MCF 10A (cell line): ENCODE measurements around the gene LPIN1. TPM values are rescaled to one million over a fixed set of nuclear protein-coding genes. Genes with fewer than 3 reads are reported as not detected.

Experiments used
- BruUV-seq: library from RNA; stranded (reverse); fragments of 400-500 nt; replicated peaks from 2 replicates; lab custom pipeline; 2021; lab: Mats Ljungman, UMichigan
- CTCF ChIA-PET: fragments of 300-600 bp; sonication (Branson Sonifier 250); formaldehyde crosslinking; extraction: SDS; loops from one replicate; lab custom pipeline; 2021; ENCODE audit warnings: antibody characterized with exemption, inconsistent platforms; lab: Yijun Ruan, JAX
- POLR2A ChIA-PET: fragments of 300-600, 350-650 bp; sonication (Branson Sonifier 250); formaldehyde crosslinking; extraction: SDS; loops from one replicate; lab custom pipeline; 2020; ENCODE audit warnings: antibody characterized with exemption, inconsistent platforms; lab: Yijun Ruan, JAX
- DNase-seq: peaks from one replicate; pipeline ENCODE4 v3.0.0-alpha.2; 2018; ENCODE audit not compliant: unreplicated experiment
- H3K27ac Mint-ChIP-seq: one replicate; pipeline ENCODE4 v1.8.0; 2022; ENCODE audit warnings: mild to moderate bottlenecking, low read depth, mixed read lengths; ENCODE audit not compliant: unreplicated experiment
- H3K27me3 Mint-ChIP-seq: one replicate; pipeline ENCODE4 v1.8.0; 2022; ENCODE audit warnings: mixed read lengths; ENCODE audit not compliant: insufficient read depth, unreplicated experiment
- H3K36me3 Mint-ChIP-seq: one replicate; pipeline ENCODE4 v1.8.0; 2022; ENCODE audit warnings: mild to moderate bottlenecking, moderate library complexity, mixed read lengths; ENCODE audit not compliant: insufficient read depth, unreplicated experiment
- H3K4me1 Mint-ChIP-seq: one replicate; pipeline ENCODE4 v1.8.0; 2022; ENCODE audit warnings: mixed read lengths; ENCODE audit not compliant: insufficient read depth, unreplicated experiment
- H3K4me3 Mint-ChIP-seq: one replicate; pipeline ENCODE4 v1.8.0; 2022; ENCODE audit warnings: mild to moderate bottlenecking, moderate library complexity, mixed read lengths; ENCODE audit not compliant: unreplicated experiment
- H3K9me3 Mint-ChIP-seq: one replicate; pipeline ENCODE4 v1.8.0; 2022; ENCODE audit warnings: mixed read lengths; ENCODE audit not compliant: unreplicated experiment
- intact Hi-C: fragments of 100-400 bp; cut with micrococcal nuclease; formaldehyde crosslinking; loops from 2 replicates; pipeline ENCODE4 v1.14.1; 2022
- total RNA-seq: library from RNA; stranded (reverse); gene quantifications from 2 replicates; pipeline ENCODE4 v1.2.3, GENCODE V29; 2022
- TF ChIP-seq, protein P1 (sequence below): fragments of 200-600 bp; IDR thresholded peaks from one replicate; pipeline ENCODE4 v1.8.0; 2022; ENCODE audit warnings: antibody characterized with exemption, mild to moderate bottlenecking; ENCODE audit not compliant: unreplicated experiment

LPIN1 gene
- total RNA-seq, 1 experiment from 2014 or later = 65.7 TPM

GRCh38 chr2:11762799-11763461 lies 16.5 kb downstream of the LPIN1 start:
- no peak for DNase-seq
- H3K36me3 Mint-ChIP-seq = peaks cover 85% of the 10 kb centered on the region
- no TSS peak for BruUV-seq
- intact Hi-C loops = no loop called here
- H3K4me1 Mint-ChIP-seq = peaks cover 29% of the 10 kb centered on the region
- no peaks in the 10 kb centered on the region for H3K9me3 Mint-ChIP-seq
- H3K27me3 Mint-ChIP-seq = no peaks in the 10 kb centered on the region
- H3K27ac Mint-ChIP-seq = no peak overlapping the region
- no peak overlapping the region for H3K4me3 Mint-ChIP-seq
- TF ChIP-seq, protein P1, sequence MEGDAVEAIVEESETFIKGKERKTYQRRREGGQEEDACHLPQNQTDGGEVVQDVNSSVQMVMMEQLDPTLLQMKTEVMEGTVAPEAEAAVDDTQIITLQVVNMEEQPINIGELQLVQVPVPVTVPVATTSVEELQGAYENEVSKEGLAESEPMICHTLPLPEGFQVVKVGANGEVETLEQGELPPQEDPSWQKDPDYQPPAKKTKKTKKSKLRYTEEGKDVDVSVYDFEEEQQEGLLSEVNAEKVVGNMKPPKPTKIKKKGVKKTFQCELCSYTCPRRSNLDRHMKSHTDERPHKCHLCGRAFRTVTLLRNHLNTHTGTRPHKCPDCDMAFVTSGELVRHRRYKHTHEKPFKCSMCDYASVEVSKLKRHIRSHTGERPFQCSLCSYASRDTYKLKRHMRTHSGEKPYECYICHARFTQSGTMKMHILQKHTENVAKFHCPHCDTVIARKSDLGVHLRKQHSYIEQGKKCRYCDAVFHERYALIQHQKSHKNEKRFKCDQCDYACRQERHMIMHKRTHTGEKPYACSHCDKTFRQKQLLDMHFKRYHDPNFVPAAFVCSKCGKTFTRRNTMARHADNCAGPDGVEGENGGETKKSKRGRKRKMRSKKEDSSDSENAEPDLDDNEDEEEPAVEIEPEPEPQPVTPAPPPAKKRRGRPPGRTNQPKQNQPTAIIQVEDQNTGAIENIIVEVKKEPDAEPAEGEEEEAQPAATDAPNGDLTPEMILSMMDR = no peak
- POLR2A ChIA-PET = interaction anchor here (1.1 to 2.0 kb wide), 2 partner anchors 10 to 12 kb away, joined by 4 read pairs; no protein-coding TSS in a partner anchor
- CTCF ChIA-PET = interaction anchor here (0.7 to 3.7 kb wide), 5 partner anchors 10 to 22 kb away, joined by 3 to 19 read pairs (median 5); no protein-coding TSS in a partner anchor

GRCh38 chr2:11764359-11764758 lies 17.9 kb downstream of the LPIN1 start:
- Mint-ChIP-seq H3K36me3 (peaks cover 91% of the 10 kb centered on the region), H3K27ac (peak overlapping the region; percentile 67), H3K4me1 (peaks cover 22% of the 10 kb centered on the region), H3K4me3 (no peak overlapping the region), H3K9me3 (no peaks in the 10 kb centered on the region), H3K27me3 (no peaks in the 10 kb centered on the region)
- intact Hi-C loops = no loop called here
- TF ChIP-seq, protein P1 = no peak
- ChIA-PET CTCF (interaction anchor here (1.1 to 3.7 kb wide), 5 partner anchors 15 to 71 kb away, joined by 3 to 19 read pairs (median 6); no protein-coding TSS in a partner anchor), POLR2A (interaction anchor here (2.0 kb wide), 1 partner anchor 11 kb away, joined by 4 read pairs; no protein-coding TSS in a partner anchor)
- DNase-seq = no peak
- no TSS peak for BruUV-seq

DNA sequence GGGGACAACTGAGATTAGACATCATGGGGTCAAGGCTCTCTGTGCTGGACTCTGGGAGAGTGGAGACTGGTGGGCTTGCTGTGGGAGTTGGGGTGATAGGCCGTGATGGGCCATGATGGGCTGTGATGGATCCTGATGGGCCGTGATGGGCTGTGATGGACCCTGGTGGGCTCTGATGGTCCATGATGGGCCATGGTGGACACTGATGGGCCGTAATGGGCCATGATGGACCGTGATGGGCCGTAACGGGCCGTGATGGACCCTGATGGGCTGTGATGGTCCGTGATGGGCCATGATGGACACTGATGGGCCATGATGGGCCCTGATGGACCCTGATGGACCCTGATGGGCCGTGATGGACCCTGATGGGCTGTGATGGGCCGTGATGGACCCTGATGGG lies 18.5 kb downstream of the LPIN1 start:
- Mint-ChIP-seq H3K27ac (peak overlapping the region; percentile 67), H3K27me3 (no peaks in the 10 kb centered on the region), H3K4me3 (no peak overlapping the region), H3K9me3 (no peaks in the 10 kb centered on the region), H3K36me3 (peaks cover 97% of the 10 kb centered on the region), H3K4me1 (peaks cover 22% of the 10 kb centered on the region)
- TF ChIP-seq, protein P1 = no peak
- BruUV-seq = no TSS peak
- no peak for DNase-seq
- ChIA-PET POLR2A (interaction anchor here (2.0 kb wide), 1 partner anchor 12 kb away, joined by 4 read pairs; no protein-coding TSS in a partner anchor), CTCF (interaction anchor here (1.1 to 3.8 kb wide), 5 partner anchors 13 to 72 kb away, joined by 3 to 21 read pairs (median 6); no protein-coding TSS in a partner anchor)
- intact Hi-C loops = no loop called here

DNA sequence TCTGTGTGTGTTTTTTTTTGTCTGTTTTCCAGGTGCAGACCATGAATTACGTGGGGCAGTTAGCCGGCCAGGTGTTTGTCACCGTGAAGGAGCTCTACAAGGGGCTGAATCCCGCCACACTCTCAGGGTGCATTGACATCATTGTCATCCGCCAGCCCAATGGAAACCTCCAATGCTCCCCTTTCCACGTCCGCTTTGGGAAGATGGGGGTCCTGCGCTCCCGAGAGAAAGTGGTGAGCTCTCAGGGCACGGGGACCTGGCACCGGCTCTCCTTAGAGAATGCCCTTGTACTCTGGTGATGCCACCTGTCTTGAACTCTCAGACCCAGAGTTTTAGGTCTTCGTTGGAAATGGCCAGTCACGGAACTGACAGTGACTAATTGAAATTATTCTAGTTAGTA lies 19.1 kb downstream of the LPIN1 start:
- intact Hi-C loops = no loop called here
- ChIA-PET CTCF (interaction anchor here (0.5 to 3.8 kb wide), 7 partner anchors 11 to 157 kb away, joined by 3 to 21 read pairs (median 6); no protein-coding TSS in a partner anchor), POLR2A (interaction anchor here (0.5 kb wide), 1 partner anchor 939 kb away, joined by 3 read pairs; no protein-coding TSS in a partner anchor)
- no peak for DNase-seq
- Mint-ChIP-seq H3K36me3 (peaks cover 97% of the 10 kb centered on the region), H3K27ac (no peak overlapping the region), H3K4me3 (no peak overlapping the region), H3K27me3 (no peaks in the 10 kb centered on the region), H3K9me3 (no peaks in the 10 kb centered on the region), H3K4me1 (peaks cover 22% of the 10 kb centered on the region)
- no TSS peak for BruUV-seq
- TF ChIP-seq, protein P1 = no peak
